DND-41 (cell line): ENCODE measurements around the gene PSMD14.
"Not testable (repeated sequence)": the region's sequence is repeated elsewhere in the genome, so short reads cannot be mapped to it uniquely, and the experiment has no call there.

Experiments used
- ATAC-seq: fragments of 200-7000 bp; cut with Tn5 transposase; 3 replicates; pipeline ENCODE4 v1.9.1; 2021; ENCODE audit warnings: low read depth; ENCODE audit not compliant: insufficient read depth
- DNase-seq: peaks from one replicate; pipeline ENCODE4 v3.0.0-alpha.2; 2020
- H2AFZ ChIP-seq: 2 replicates; pipeline ENCODE4 v1.6.0; 2012; ENCODE audit warnings: low read depth, low read length
- H3K27ac ChIP-seq: 2 replicates; pipeline ENCODE4 v1.5.1; 2012; ENCODE audit warnings: low read length, inconsistent platforms
- H3K27me3 ChIP-seq: fragments of 200-600 bp; sonication (generic); 2 replicates; pipeline ENCODE4 v1.6.0; 2012; ENCODE audit warnings: low read length, mild to moderate bottlenecking, inconsistent platforms; ENCODE audit not compliant: insufficient read depth, poor library complexity
- H3K36me3 ChIP-seq: 2 replicates; pipeline ENCODE4 v1.5.1; 2012; ENCODE audit warnings: low read length, inconsistent platforms; ENCODE audit not compliant: insufficient read depth
- H3K4me1 ChIP-seq: 2 replicates; pipeline ENCODE4 v1.5.1; 2012; ENCODE audit warnings: mild to moderate bottlenecking, low read length; ENCODE audit not compliant: insufficient read depth
- H3K4me2 ChIP-seq: 2 replicates; pipeline ENCODE4 v1.6.0; 2012; ENCODE audit warnings: mild to moderate bottlenecking, moderate library complexity, low read length, inconsistent platforms; ENCODE audit not compliant: insufficient read depth
- H3K4me3 ChIP-seq, 2 experiments: fragments of 200-600 bp in 1 of 2; shearing (Covaris generic) in 1 of 2; 2 replicates each; pipeline ENCODE4 v1.5.1; 2012 to 2016; ENCODE audit warnings: inconsistent platforms in 2 of 2, low read length in 2 of 2, mild to moderate bottlenecking in 2 of 2, low read depth in 1 of 2, moderate library complexity in 1 of 2
- H3K79me2 ChIP-seq: 2 replicates; pipeline ENCODE4 v1.6.0; 2012; ENCODE audit warnings: low read length, inconsistent platforms; ENCODE audit not compliant: insufficient read depth
- H3K9ac ChIP-seq: 2 replicates; pipeline ENCODE4 v1.6.0; 2012; ENCODE audit warnings: low read depth, mild to moderate bottlenecking, inconsistent platforms, low read length, moderate library complexity
- H3K9me3 ChIP-seq: 2 replicates; pipeline ENCODE4 v1.5.1; 2012; ENCODE audit warnings: low read length, moderate library complexity, mild to moderate bottlenecking, inconsistent platforms; ENCODE audit not compliant: insufficient read depth, severe bottlenecking
- H4K20me1 ChIP-seq: 2 replicates; pipeline ENCODE4 v1.6.0; 2012; ENCODE audit warnings: low read length; ENCODE audit not compliant: insufficient read depth
- CTCF ChIP-seq: IDR thresholded peaks from 2 replicates; pipeline ENCODE4 v1.5.1; 2012; ENCODE audit warnings: borderline replicate concordance, low read length, moderate library complexity, mild to moderate bottlenecking; ENCODE audit not compliant: poor library complexity, severe bottlenecking; ENCODE audit errors: extremely low read depth
- EZH2 ChIP-seq: IDR thresholded peaks from 3 replicates; pipeline ENCODE4 v1.6.1; 2012; ENCODE audit warnings: borderline replicate concordance, low read depth, mild to moderate bottlenecking, moderate library complexity, low read length, inconsistent platforms; ENCODE audit not compliant: severe bottlenecking

Gene PSMD14

GRCh38 chr2:161273038-161273760, 35.0 kb upstream of the PSMD14 start:
- peak; percentile 85 for ATAC-seq
- Histone ChIP-seq H3K27ac (no peak overlapping the region), H3K9me3 (no peaks in the 10 kb centered on the region), H3K36me3 (no peaks in the 10 kb centered on the region), H3K4me2 (no peak overlapping the region), H3K9ac (no peak overlapping the region), H3K4me1 (no peaks in the 10 kb centered on the region), H3K4me3 (no peak overlapping the region), H2AFZ (no peak overlapping the region), H3K79me2 (no peaks in the 10 kb centered on the region), H3K27me3 (no peaks in the 10 kb centered on the region), H4K20me1 (no peaks in the 10 kb centered on the region)
- TF ChIP-seq CTCF (peak; percentile 85), EZH2 (no peak)
- DNase-seq, result no peak

GRCh38 chr2:161278564-161279229, 29.5 kb upstream of the PSMD14 start:
- not testable (repeated sequence) for H3K4me2 ChIP-seq, H3K9ac ChIP-seq, H3K27ac ChIP-seq, H3K27me3 ChIP-seq, H3K79me2 ChIP-seq, H3K4me3 ChIP-seq, H3K9me3 ChIP-seq, ATAC-seq, H3K36me3 ChIP-seq, H2AFZ ChIP-seq, DNase-seq, H4K20me1 ChIP-seq
- H3K4me1 ChIP-seq, result peaks cover 17% of the 10 kb centered on the region

GRCh38 chr2:161279230-161279815, 28.9 kb upstream of the PSMD14 start:
- H3K36me3 ChIP-seq, H3K9ac ChIP-seq, H2AFZ ChIP-seq, H3K27ac ChIP-seq, H3K9me3 ChIP-seq, H3K27me3 ChIP-seq, H3K4me2 ChIP-seq, H3K4me3 ChIP-seq, ATAC-seq, H3K79me2 ChIP-seq, DNase-seq, H4K20me1 ChIP-seq: not testable (repeated sequence)
- H3K4me1 ChIP-seq, result peaks cover 17% of the 10 kb centered on the region

GRCh38 chr2:161280906-161281323, 27.3 kb upstream of the PSMD14 start:
- DNase-seq, result peak; percentile 72
- not testable (repeated sequence) for H3K36me3 ChIP-seq, ATAC-seq, H3K9ac ChIP-seq, H3K27ac ChIP-seq, H2AFZ ChIP-seq, H3K9me3 ChIP-seq, H3K4me3 ChIP-seq, H3K79me2 ChIP-seq, H4K20me1 ChIP-seq, H3K27me3 ChIP-seq
- Histone ChIP-seq H3K4me2 (peak overlapping the region; percentile 51; the same call in 1 of the 2 replicates), H3K4me1 (peaks cover 17% of the 10 kb centered on the region)
- TF ChIP-seq CTCF, result peak; percentile 55

- H4K20me1 ChIP-seq, H3K9ac ChIP-seq, ATAC-seq, DNase-seq, H2AFZ ChIP-seq, H3K9me3 ChIP-seq, H3K27ac ChIP-seq, H3K79me2 ChIP-seq, H3K4me2 ChIP-seq, H3K27me3 ChIP-seq, H3K4me3 ChIP-seq, H3K36me3 ChIP-seq: not testable (repeated sequence)
- H3K4me1 ChIP-seq, result peaks cover 17% of the 10 kb centered on the region
Measured at GRCh38 chr2:161281615-161282310, 26.5 kb upstream of the PSMD14 start.

GRCh38 chr2:161282311-161282644, 25.9 kb upstream of the PSMD14 start:
- not testable (repeated sequence) for H3K9me3 ChIP-seq, H3K27ac ChIP-seq, H4K20me1 ChIP-seq, DNase-seq, H3K9ac ChIP-seq, H2AFZ ChIP-seq, H3K4me2 ChIP-seq, H3K79me2 ChIP-seq, H3K36me3 ChIP-seq, H3K27me3 ChIP-seq, H3K4me3 ChIP-seq, ATAC-seq
- peaks cover 17% of the 10 kb centered on the region for H3K4me1 ChIP-seq
